H7 (cell line): ENCODE measurements around the gene ADGRL3. TPM values are rescaled to one million over a fixed set of nuclear protein-coding genes. Genes with fewer than 3 reads are reported as not detected.

Experiments
- DNase-seq: peaks from one replicate; pipeline ENCODE4 v3.0.0; 2012
- H3K27me3 ChIP-seq: 2 replicates; pipeline ENCODE4 v1.6.0; 2011; ENCODE audit warnings: mild to moderate bottlenecking, low read length; ENCODE audit not compliant: control insufficient read depth, insufficient read depth
- H3K36me3 ChIP-seq: replicated peaks from 2 replicates; pipeline ENCODE4 v1.5.1; 2011; ENCODE audit warnings: low read length; ENCODE audit not compliant: control insufficient read depth, insufficient read depth
- H3K4me3 ChIP-seq: 2 replicates; pipeline ENCODE4 v1.5.1; 2011; ENCODE audit warnings: low read depth, mild to moderate bottlenecking, control low read depth, low read length, moderate library complexity; ENCODE audit not compliant: insufficient read depth
- total RNA-seq: library from RNA; depleted of rRNA; stranded (reverse); fragments of >200 nt; shearing (Covaris generic); gene quantifications from 2 replicates; pipeline ENCODE4 v1.2.3, GENCODE V29; 2014

ADGRL3 gene
- total RNA-seq, 1 experiment from 2014 or later = 6.8 TPM

DNA sequence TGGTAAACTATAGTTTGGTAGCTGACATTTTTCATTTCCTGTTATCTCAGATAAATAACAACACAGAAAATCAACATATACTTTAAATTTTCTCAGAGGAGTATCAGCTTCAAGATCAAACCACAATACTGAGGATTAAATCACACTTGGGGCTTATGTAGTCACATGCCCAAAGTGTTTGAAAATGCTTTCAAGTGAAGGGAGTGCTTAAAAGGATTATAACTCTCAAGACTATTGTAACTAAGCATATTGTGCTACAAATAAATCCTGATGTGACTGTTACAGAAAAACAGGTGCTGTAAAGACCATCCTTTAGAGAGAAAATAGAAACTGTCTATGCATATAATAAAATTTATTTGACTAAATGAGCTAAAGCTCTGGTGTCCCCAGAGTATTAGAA, 887.6 kb downstream of the ADGRL3 start:
- H3K4me3 ChIP-seq = no peak overlapping the region
- no peaks in the 10 kb centered on the region for H3K27me3 ChIP-seq
- H3K36me3 ChIP-seq = no peaks in the 10 kb centered on the region
- DNase-seq = no peak

DNA sequence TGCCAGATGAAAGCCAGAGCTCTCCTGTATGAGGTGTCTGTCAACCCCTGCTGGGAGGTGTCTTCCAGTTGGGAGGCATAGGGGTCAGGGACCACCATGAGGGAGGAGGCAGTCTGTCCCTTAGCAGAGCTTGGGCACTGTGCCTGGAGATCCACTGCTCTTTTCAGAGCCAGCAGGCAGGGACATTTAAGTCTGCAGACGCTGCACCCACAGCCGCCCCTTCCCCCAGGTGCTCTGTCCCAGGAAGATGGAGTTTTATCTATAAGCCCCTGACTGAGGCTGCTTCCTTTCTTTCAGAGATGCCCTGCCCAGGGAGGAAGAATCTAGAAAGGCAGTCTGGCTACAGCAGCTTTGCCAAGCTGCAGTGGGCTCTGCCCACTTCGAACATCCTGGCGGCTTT, 893.6 kb downstream of the ADGRL3 start:
- Histone ChIP-seq H3K27me3 (no peaks in the 10 kb centered on the region), H3K36me3 (no peaks in the 10 kb centered on the region), H3K4me3 (no peak overlapping the region)
- DNase-seq = no peak

DNA sequence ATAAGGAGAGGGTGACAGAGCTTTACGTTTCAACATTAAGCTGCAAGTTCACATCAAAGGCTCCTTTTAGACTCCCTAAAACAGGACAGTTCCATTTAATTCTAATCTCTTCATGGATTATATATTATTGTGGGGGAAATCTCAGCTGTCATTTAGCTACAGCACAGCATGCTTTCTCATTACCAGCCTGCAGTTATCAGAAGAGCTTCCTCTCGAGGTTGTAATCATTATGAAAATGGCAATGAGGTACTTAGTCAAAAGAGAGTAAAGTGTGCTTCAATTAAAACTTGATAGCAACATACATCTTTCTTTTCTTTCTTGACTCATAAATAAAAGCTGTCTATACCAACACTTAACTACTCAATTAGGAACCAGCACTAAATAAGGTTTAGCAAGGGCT, 896.8 kb downstream of the ADGRL3 start:
- no peaks in the 10 kb centered on the region for H3K27me3 ChIP-seq
- H3K36me3 ChIP-seq = no peaks in the 10 kb centered on the region
- H3K4me3 ChIP-seq = no peak overlapping the region
- no peak for DNase-seq

DNA sequence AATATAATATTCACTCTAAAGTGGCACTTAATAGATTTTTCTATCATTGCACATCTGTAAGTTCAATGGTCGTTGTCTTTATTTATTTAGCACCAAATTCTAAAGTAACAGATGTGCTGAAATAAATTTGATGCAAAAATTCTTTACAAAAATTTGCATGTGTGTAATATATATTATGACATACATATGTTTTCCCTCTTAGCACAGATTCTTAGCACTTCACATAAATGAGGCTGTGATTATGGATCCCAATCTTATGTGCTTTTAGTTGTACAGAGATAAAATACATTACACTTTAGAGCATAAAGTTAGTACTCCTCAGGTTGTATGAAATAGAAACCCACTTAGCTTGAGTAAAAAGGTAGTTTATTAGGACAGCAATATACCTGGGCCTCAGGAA, 915.1 kb downstream of the ADGRL3 start:
- Histone ChIP-seq H3K4me3 (no peak overlapping the region), H3K36me3 (no peaks in the 10 kb centered on the region), H3K27me3 (no peaks in the 10 kb centered on the region)
- DNase-seq = no peak

- no peak for DNase-seq
- H3K4me3 ChIP-seq = no peak overlapping the region
- H3K36me3 ChIP-seq = no peaks in the 10 kb centered on the region
- no peaks in the 10 kb centered on the region for H3K27me3 ChIP-seq
Measured at GRCh38 chr4:62117886-62118285, 917.8 kb downstream of the ADGRL3 start.

DNA sequence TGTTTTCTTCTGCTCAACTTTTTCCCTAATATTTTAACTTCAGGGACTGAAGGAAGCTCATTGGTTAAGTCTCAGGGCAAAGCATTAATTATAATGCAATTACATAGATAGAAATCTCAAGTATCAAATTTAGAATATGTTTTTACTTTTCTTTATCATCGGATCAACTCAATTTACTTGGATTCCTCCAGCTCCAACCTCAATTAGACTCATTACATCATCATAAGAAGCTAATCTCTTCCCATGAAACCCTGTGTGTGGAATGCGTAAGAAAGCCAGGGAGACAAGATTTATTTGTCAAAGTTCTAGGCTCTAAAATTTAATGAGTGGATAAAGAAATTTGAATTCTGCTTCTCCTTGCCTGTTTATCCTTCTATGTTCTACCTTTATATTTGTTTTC, 918.4 kb downstream of the ADGRL3 start:
- Histone ChIP-seq H3K27me3 (no peaks in the 10 kb centered on the region), H3K4me3 (no peak overlapping the region), H3K36me3 (no peaks in the 10 kb centered on the region)
- DNase-seq = no peak

DNA sequence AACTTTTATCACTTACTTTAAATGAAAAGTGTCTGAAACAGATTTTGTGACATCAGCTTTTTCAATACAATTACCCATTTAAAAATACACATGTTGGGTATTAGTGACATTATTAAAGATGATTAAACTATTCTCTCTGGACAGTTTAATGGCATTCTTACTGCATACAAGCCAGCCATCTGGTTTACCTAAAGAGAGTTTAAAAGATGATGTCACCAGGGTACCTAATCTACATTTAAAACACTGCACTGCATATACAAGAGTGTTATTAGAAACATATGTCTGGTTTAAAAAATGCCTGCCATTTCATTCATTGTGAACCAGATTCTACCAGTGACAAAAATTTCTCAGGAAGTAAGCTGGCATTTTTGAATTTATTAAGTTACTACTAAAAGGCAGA, 919.1 kb downstream of the ADGRL3 start:
- DNase-seq = no peak
- Histone ChIP-seq H3K27me3 (no peaks in the 10 kb centered on the region), H3K4me3 (no peak overlapping the region), H3K36me3 (no peaks in the 10 kb centered on the region)

DNA sequence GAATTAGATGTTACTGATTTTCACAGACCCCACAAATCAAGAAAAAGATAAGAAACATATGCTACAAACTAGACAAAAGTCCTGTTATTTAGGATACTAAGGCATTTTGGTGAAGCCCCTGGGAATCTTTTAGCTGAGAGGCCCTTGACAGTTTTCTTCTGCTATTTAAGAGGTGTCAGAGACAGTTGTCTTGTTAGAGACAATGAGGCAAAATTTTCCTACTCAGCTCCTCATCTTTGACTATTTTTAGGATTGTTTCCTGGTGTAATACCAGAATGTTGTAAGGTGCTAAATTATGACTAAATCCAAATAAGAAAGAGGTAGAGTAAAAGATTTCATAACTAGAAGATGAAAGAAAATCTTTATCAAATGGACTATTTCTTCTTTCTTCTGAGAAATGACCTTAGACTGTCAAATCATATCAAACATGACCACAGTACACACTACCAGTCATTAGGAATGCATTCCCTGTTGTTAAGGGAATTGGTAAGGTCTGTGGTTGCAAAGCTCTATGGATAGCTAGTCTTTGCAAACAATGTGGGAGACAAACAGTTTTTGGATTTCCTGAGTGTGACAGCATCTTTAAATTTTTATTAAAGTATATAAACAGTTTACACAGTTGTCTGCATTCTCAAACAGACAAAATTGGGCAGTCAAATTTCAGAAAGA, 926.1 kb downstream of the ADGRL3 start:
- H3K4me3 ChIP-seq = no peak overlapping the region
- no peak for DNase-seq
- no peaks in the 10 kb centered on the region for H3K36me3 ChIP-seq

More for the DNA sequence above, 926.1 kb downstream of the ADGRL3 start:
- H3K27me3 ChIP-seq = no peaks in the 10 kb centered on the region
